NCI-H526 treated with DMSO at 0.1 percent for 48 hours (cell line): ENCODE results near the gene SAFB2.
A peak's percentile ranks its signal among the peaks of the same experiment; 100 is the strongest.

Experiments
- DNase-seq: peaks from one replicate; lab custom pipeline; 2025; lab: John Stamatoyannopoulos, UW

The SAFB2 gene

GRCh38 chr19:5579697-5580096, 42.9 kb downstream of the SAFB2 start:
- no peak for DNase-seq

- no peak for DNase-seq
These were observed 43.3 kb downstream of the SAFB2 start for GRCh38 chr19:5579286-5579685.

GRCh38 chr19:5578097-5578846, 44.3 kb downstream of the SAFB2 start:
- peak; percentile 1 for DNase-seq

- DNase-seq = no peak
These were observed 47.0 kb downstream of the SAFB2 start for GRCh38 chr19:5575590-5575989.

GRCh38 chr19:5572556-5573286, 49.9 kb downstream of the SAFB2 start:
- DNase-seq = no peak

- DNase-seq = no peak
These were observed 50.8 kb downstream of the SAFB2 start for GRCh38 chr19:5571777-5572176.

- no peak for DNase-seq
These were observed 54.6 kb downstream of the SAFB2 start for GRCh38 chr19:5567970-5568407.

GRCh38 chr19:5567360-5567969, 55.1 kb downstream of the SAFB2 start, which contains the start of gene TINCR:
TSS of gene TINCR (minus strand) at chr19:5567953.
- no peak for DNase-seq

- no peak for DNase-seq
These were observed 57.6 kb downstream of the SAFB2 start for GRCh38 chr19:5564930-5565329.

GRCh38 chr19:5563935-5564612, 58.5 kb downstream of the SAFB2 start:
- no peak for DNase-seq

GRCh38 chr19:5563008-5563431, 59.6 kb downstream of the SAFB2 start:
- no peak for DNase-seq

- DNase-seq = no peak
These were observed 60.3 kb downstream of the SAFB2 start for GRCh38 chr19:5562280-5562679.

- DNase-seq = no peak
These were observed 61.0 kb downstream of the SAFB2 start for GRCh38 chr19:5561559-5561958.

- DNase-seq = no peak
These were observed 62.4 kb downstream of the SAFB2 start for GRCh38 chr19:5560156-5560555.

GRCh38 chr19:5559804-5560133, 62.8 kb downstream of the SAFB2 start:
- DNase-seq = no peak

- DNase-seq = no peak
These were observed 64.4 kb downstream of the SAFB2 start for GRCh38 chr19:5558101-5558621.

- DNase-seq = no peak
These were observed 64.9 kb downstream of the SAFB2 start for GRCh38 chr19:5557691-5558090.

- no peak for DNase-seq
These were observed 67.7 kb downstream of the SAFB2 start for GRCh38 chr19:5554828-5555227.

- no peak for DNase-seq
These were observed 68.7 kb downstream of the SAFB2 start for GRCh38 chr19:5553892-5554291.

GRCh38 chr19:5547881-5548280, 74.7 kb downstream of the SAFB2 start:
- peak; percentile 18 for DNase-seq

- no peak for DNase-seq
These were observed 76.6 kb downstream of the SAFB2 start for GRCh38 chr19:5545984-5546383.

GRCh38 chr19:5545051-5545450, 77.5 kb downstream of the SAFB2 start:
- no peak for DNase-seq
